Psoas muscle (tissue), 8 donors: ENCODE results near the gene CDC25A. TPM values are rescaled to one million over a fixed set of nuclear protein-coding genes. Genes with fewer than 3 reads are reported as not detected.
A peak's percentile ranks its signal among the peaks of the same experiment; 100 is the strongest.

Source experiments
- ATAC-seq, 4 donors: fragments of 200-7000 bp; cut with Tn5 transposase; one replicate each; pipeline ENCODE4 v1.9.1; 2020; ENCODE audit warnings: moderate library complexity in 3 of 4, mild to moderate bottlenecking in 2 of 4
- DNase-seq, 2 donors: peaks; one replicate each; pipeline ENCODE4 v3.0.0-alpha.2; 2020
- H3K27ac ChIP-seq: fragments of 200-600 bp; one replicate; pipeline ENCODE4 v1.8.0; 2022
- H3K27me3 ChIP-seq, 3 donors: fragments of 200-600 bp in 1 of 3; one replicate each; pipeline versions ENCODE4 v1.6.1 to v1.8.0; 2013 to 2022; ENCODE audit warnings: low read length in 2 of 3, mild to moderate bottlenecking in 2 of 3, moderate library complexity in 1 of 3; ENCODE audit not compliant: insufficient read depth in 3 of 3
- H3K36me3 ChIP-seq, 2 donors: fragments of 200-600 bp in 1 of 2; one replicate each; pipeline versions ENCODE4 v1.6.1 to v1.8.0; 2013 to 2022; ENCODE audit warnings: low read depth in 1 of 2, mild to moderate bottlenecking in 1 of 2, moderate library complexity in 1 of 2; ENCODE audit not compliant: insufficient read depth in 1 of 2
- H3K4me1 ChIP-seq: fragments of 200-600 bp; one replicate; pipeline ENCODE4 v1.8.0; 2022
- H3K4me3 ChIP-seq: fragments of 200-600 bp; one replicate; pipeline ENCODE4 v1.8.0; 2022; ENCODE audit warnings: mild to moderate bottlenecking
- H3K9me3 ChIP-seq: fragments of 200-600 bp; one replicate; pipeline ENCODE4 v1.8.0; 2022
- WGBS, 3 donors: extraction: QIAGEN DNeasy Blood & Tissue Kit; methylation state at CpG; one replicate each; pipeline versions ENCODE4 v1.1.6 to v1.1.7; 2013; 5-methylcytosine and 5-hydroxymethylcytosine counted together
- intact Hi-C, 2 donors: fragments of 100-400 bp; cut with DNase I; formaldehyde crosslinking; loops; one replicate each; pipeline versions ENCODE4 v1.11.0 to v1.14.2; 2022
- polyA plus RNA-seq, 3 donors: library from polyadenylated mRNA; stranded (reverse); fragments of 200-250 nt; gene quantifications; one replicate each; pipeline ENCODE4 v1.2.3, GENCODE V29; 2013
- total RNA-seq, 4 donors: library from RNA; stranded (reverse); fragmentation: NEBNext Ultra II Directional in 2 of 4; extraction: Animal tissue kit (Norgen Biotek cat#: 25700) in 2 of 4; gene quantifications; one replicate each; pipeline versions ENCODE4 v1.2.1 to v1.2.4, GENCODE V29; 2021 to 2023
- TF ChIP-seq, protein P1 (sequence below): fragments of 200-600 bp; IDR thresholded peaks from one replicate; pipeline ENCODE4 v1.8.0; 2022; ENCODE audit warnings: antibody characterized with exemption
- donor health status: healthy with polysubstance abuse.
- donor health status: DM: no; HTN: no; CAD: no; lungs with moderate emphysema.
- donor health status: Bipolar disorder and iron deficiency.
- donor health status: healthy.
- donor health status: DM: yes; HTN: yes; CAD: no.
- donor health status: DM: no; HTN: no; CAD: no.
- donor health status: DM: no; HTN: no; CAD: no.
- donor health status: DM: yes; HTN: yes; CAD: no.

The CDC25A gene
- total and polyA plus RNA-seq, 7 donors: 0.20 to 2.9 (median 0.46) TPM

- TF ChIP-seq, protein P1, sequence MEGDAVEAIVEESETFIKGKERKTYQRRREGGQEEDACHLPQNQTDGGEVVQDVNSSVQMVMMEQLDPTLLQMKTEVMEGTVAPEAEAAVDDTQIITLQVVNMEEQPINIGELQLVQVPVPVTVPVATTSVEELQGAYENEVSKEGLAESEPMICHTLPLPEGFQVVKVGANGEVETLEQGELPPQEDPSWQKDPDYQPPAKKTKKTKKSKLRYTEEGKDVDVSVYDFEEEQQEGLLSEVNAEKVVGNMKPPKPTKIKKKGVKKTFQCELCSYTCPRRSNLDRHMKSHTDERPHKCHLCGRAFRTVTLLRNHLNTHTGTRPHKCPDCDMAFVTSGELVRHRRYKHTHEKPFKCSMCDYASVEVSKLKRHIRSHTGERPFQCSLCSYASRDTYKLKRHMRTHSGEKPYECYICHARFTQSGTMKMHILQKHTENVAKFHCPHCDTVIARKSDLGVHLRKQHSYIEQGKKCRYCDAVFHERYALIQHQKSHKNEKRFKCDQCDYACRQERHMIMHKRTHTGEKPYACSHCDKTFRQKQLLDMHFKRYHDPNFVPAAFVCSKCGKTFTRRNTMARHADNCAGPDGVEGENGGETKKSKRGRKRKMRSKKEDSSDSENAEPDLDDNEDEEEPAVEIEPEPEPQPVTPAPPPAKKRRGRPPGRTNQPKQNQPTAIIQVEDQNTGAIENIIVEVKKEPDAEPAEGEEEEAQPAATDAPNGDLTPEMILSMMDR: no peak
- Histone ChIP-seq H3K36me3 (no peaks in the 10 kb centered on the region), H3K9me3 (no peaks in the 10 kb centered on the region), H3K4me3 (no peak overlapping the region), H3K27ac (no peak overlapping the region), H3K27me3 (peaks cover 0 to 12% (median 0%) of the 10 kb centered on the region in 3 donors), H3K4me1 (no peaks in the 10 kb centered on the region)
- intact Hi-C loops: loop anchor here in 1 of 2 donors (5.0 kb wide), 1 partner anchor 200 kb away; the partner anchor contains the start of gene PLXNB1
- DNase-seq (no peak), ATAC-seq (peak in 2 of 4 donors; percentile 15 to 32)
- 56 to 67% (median 61%) methylated on average over 4 of the region's 4 CpGs for WGBS, 3 donors
Observed at GRCh38 chr3:48232232-48232631, 44.0 kb upstream of the CDC25A start.

GRCh38 chr3:48226939-48227338, 38.7 kb upstream of the CDC25A start:
- ATAC-seq: no peak
- Histone ChIP-seq H3K4me1 (no peaks in the 10 kb centered on the region), H3K27ac (no peak overlapping the region), H3K9me3 (no peaks in the 10 kb centered on the region), H3K27me3 (peaks cover 0 to 12% (median 1%) of the 10 kb centered on the region in 3 donors), H3K36me3 (no peaks in the 10 kb centered on the region), H3K4me3 (no peak overlapping the region)
- TF ChIP-seq, protein P1: no peak
- no peak for DNase-seq
- WGBS, 3 donors: 38 to 69% (median 51%) methylated on average over 2 to 3 of the region's 3 CpGs
- intact Hi-C loops: no loop called here

DNA sequence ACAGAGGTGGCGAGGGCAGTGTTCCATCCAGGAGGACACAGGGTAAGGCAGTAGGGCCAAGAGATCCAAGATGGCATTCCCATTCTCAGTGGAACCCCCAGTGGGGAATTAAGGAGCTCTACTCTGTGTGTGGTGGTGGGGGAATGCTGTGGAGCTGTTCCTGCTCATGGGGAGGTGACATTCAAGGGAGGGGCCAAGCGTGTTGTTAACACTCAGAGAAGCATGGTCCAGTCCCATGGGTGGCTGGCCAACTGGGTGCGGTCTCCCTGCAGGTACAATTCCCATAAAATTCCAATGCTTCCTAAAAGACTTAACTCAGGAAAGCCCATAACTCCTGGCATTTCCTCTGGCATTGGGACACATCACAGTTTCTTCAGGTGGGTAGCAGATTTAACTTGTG, 37.4 kb upstream of the CDC25A start:
- Histone ChIP-seq H3K9me3 (no peaks in the 10 kb centered on the region), H3K36me3 (no peaks in the 10 kb centered on the region), H3K27ac (no peak overlapping the region), H3K4me1 (no peaks in the 10 kb centered on the region), H3K4me3 (no peak overlapping the region), H3K27me3 (peaks cover 0 to 12% (median 1%) of the 10 kb centered on the region in 3 donors)
- WGBS, 3 donors: 85 to 89% (median 85%) methylated on average over 3 of the region's 3 CpGs
- DNase-seq (no peak), ATAC-seq (no peak)
- intact Hi-C loops: no loop called here
- TF ChIP-seq, protein P1: no peak

DNA sequence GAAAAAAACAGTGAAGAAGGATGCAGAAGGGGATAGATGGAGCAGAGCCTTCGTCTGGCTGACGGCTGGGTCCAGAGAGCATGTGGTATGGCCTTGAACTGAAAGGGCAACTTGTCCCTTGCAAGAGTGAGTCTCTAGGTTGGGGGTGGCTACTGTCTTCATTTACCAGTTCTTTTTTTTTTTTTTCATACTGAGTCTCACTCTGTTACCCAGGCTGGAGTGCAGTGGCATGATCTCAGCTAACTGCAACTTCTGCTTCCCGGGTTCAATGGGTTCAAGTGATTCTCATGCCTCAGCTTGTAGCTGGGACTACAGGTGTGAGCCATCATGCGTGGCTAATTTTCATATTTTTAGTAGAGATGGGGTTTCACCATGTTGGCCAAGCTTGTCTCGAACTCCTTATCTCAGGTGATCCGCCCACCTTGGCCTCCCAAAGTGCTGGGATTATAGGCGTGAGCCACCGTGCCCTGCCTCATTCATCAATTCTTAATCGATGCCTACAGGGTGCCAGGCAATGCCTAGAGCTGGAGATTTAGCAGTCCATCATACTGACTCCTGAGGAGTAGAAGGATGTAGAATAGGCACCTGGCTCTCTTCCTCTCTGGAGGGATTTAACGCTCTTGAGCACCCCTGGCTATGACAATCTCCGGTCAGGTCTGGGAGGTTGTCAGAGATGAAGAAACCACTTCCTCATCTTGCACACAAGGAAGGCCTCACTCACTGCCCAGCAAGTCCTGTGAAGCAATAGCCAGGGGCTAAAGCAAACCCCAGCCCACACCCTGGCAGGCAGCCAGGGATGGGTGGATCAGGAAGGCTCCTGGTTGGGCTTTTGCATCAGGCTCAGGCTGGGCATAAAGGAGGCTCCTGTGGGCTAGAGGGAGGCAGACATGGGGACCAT, 34.6 kb upstream of the CDC25A start, which contains the start of gene CAMP:
TSS of gene CAMP (plus strand) at position 880 of the 898 bp plus-strand sequence. CDS start at position 897, 17 bp downstream.
- H3K27ac ChIP-seq: no peak within 1 kb of the TSS
- H3K36me3 ChIP-seq: no peaks in the 10 kb centered on the region
- TF ChIP-seq, protein P1: no peak
- no peaks in the 10 kb centered on the region for H3K9me3 ChIP-seq
- H3K4me1 ChIP-seq: no peaks in the 10 kb centered on the region
- ATAC-seq (peak in 1 of 4 donors; percentile 21), DNase-seq (peak; percentile 65 to 78)
- 84 to 88% (median 88%) methylated on average over 11 of the region's 11 CpGs for WGBS, 3 donors
- peaks cover 0 to 4% (median 1%) of the 10 kb centered on the region in 3 donors for H3K27me3 ChIP-seq
- no peak within 1 kb of the TSS for H3K4me3 ChIP-seq
- intact Hi-C loops: no loop called here
